Effector CD4-positive, alpha-beta T cell (primary cell): ENCODE measurements around the gene MACROD2.

Source experiments
- DNase-seq: peaks from one replicate; pipeline ENCODE4 v3.0.0-alpha.2; 2020

The MACROD2 gene

GRCh38 chr20:14341801-14342200, 346.5 kb downstream of the MACROD2 start:
- DNase-seq, result no peak

DNA sequence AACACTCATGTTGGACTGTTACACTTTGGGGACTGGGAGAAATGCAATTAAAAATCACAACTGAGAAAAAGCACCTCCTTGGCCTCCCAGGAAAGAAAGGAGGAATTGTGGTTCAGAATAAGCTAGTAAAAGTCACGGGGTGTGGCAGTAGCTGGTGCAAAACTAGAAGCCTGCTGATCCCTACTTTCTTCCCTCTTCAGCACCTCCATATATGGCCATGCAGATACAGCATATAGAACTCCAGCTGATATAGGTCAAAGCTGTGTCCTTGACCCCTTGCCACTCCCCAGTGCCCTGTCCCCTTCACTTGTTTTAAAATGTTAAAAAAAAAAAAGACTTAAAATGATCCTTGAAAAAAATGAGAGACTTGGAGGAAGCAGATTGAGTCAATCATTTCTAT, 347.6 kb downstream of the MACROD2 start:
- no peak for DNase-seq

DNA sequence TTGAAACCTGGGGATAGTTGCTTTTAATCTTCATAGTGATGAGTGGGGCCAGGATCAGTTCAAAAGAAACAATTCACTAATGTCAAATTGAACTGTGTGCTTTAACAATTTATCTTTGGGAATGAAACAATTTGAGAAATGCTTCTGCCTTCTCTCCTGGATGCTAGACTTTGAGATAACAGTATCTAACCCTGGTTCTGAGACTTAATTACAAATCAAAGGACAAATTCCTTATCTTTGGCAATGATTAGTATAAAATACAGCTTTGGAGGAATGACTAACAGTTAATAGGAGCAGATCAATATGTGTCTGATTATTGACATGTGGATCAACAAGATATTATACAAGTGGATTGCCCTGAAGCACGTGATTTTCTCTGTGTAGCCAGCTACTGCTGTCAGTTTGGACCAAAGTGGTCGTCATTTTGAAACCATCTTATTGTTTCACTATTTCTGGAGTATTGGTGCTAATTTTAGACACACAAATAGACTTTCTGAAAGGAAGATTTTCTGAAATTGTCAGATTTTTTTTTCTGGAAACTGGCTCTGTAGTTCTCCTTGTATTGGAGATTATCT, 348.3 kb downstream of the MACROD2 start:
- no peak for DNase-seq

GRCh38 chr20:14344746-14345145, 349.4 kb downstream of the MACROD2 start:
- no peak for DNase-seq

- no peak for DNase-seq
These were observed 360.5 kb downstream of the MACROD2 start for GRCh38 chr20:14355791-14356190.

DNA sequence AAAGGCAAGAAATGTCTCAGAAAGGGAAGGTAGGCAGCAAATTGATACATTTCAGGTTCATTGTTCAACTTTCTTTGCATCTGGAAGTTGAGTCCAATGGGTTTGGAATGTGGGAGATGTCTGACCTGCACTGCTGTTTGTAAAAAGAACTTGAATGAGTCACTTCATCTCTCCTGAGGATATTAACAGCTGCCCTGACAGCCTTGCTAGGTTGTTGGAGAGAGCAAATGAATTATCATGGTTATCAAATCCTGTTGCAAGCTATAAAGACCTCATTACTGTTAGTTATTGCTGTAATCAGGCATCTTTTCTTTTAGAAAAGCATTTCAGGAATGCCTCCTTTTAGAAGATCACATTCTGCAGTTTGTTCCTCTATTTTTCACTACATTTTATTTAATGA, 365.1 kb downstream of the MACROD2 start:
- DNase-seq, result no peak

DNA sequence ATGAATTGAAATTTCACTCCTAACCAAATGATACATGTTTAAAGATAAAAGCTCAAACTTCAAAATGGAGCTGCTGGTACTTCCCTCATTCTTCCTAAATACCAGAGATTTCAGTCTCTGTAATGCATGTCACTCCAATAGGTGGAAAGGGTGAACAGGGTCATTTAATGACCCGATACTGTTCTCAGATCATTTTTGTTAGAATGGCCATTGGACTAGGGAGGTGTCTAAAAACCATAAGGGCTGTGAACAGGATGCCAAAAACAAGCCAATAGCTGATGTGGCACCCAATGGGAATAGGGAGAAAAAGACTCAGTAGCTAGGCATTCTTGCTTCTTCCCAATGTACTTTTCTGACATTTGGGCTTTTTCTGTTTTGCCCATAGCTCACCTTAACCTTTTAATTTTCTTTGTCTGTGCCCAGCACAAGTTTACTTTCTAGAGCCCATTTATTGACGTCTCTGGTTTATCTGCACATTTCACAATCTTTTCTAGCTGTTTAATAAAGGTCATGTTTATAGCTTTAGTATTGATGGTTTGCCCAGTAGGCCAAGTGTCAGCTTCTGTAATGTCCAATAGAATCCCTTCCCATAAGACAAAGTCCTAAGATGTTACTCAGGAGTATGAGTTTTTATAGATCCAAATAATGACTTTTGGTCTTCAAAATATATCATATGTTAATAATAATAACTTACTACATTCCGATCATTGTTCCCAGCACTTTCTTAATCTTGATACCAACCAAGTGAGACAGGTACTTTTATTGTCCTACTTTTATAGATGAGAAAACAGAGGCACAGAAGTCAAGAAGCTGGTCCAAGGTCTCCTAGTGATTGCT, 366.4 kb downstream of the MACROD2 start:
- DNase-seq, result no peak

GRCh38 chr20:14374196-14374595, 378.9 kb downstream of the MACROD2 start:
- DNase-seq, result no peak

DNA sequence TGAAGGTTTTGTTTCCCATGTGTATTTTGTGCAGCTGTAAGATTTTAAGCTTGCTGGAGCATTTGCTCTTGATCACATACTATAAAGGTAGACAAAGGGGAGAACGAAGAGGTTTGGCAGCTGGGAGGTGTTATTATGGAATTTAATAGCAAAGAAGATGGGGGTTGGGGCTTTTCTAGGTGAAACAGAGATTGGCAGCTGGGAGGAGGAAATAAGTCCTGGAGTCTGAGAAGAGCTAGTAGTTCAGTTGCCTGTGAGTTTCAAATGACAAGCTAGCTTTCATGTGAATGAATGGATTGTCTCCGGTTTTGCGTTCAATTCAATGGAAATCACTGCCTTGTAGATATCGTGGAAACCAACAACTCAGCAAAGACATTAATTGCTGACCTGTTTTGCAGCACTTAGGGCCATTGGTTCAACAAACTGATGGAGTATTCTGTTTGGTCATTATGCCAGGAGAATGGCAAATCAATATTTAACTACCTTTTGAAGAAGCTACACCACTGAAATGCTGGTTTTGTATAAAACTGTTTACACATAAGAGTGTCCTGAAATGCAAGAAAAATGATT, 380.2 kb downstream of the MACROD2 start:
- DNase-seq, result no peak

DNA sequence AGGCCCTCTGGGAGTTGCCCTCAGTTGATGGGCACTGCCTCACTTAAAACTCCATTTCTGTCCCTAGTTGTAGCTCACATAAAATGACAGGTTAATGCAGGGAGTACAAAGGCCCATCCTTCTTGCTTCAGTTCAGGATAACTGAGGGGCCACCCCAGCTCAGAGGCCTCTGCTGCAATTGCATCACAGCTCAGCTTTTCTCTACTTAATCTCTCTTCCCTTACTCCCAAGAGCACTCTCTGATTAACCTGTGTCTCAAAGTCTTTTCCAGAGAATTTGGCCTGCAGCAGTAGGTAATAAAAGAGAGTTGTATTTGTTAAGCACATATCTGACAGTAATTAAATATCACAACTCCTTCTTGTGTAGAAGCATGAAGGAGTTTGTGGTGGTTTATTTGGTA, 383.0 kb downstream of the MACROD2 start:
- DNase-seq, result no peak

- DNase-seq, result no peak
These were observed 388.0 kb downstream of the MACROD2 start for GRCh38 chr20:14383335-14383734.

GRCh38 chr20:14384416-14385175, 389.3 kb downstream of the MACROD2 start:
- no peak for DNase-seq

DNA sequence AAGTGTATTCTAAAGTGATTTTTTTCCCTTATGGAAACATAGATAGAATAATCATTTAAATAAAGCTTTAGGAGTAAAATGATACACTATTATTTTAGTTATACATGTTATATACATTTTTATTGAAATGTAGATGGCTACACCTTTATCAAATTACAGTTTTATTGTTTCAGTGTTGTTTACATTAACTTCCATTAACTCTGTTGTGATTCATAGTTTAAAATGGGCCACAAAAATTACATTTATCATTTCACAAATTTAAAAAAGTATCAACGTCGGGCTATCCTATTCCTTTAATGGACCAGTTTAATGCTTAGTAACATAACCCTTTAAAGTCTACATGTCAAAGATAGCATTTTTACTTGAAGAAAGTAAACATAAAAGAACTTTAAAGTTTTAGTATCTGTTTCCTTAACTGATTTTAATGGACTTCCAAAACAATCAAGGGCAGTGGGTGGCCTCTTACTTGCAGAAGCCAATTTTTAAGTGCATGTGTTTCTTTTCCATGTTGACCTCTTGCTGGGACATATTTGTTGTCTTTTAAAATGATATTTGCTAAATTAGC, 389.9 kb downstream of the MACROD2 start:
- DNase-seq, result no peak

GRCh38 chr20:14386726-14387125, 391.4 kb downstream of the MACROD2 start:
- no peak for DNase-seq

DNA sequence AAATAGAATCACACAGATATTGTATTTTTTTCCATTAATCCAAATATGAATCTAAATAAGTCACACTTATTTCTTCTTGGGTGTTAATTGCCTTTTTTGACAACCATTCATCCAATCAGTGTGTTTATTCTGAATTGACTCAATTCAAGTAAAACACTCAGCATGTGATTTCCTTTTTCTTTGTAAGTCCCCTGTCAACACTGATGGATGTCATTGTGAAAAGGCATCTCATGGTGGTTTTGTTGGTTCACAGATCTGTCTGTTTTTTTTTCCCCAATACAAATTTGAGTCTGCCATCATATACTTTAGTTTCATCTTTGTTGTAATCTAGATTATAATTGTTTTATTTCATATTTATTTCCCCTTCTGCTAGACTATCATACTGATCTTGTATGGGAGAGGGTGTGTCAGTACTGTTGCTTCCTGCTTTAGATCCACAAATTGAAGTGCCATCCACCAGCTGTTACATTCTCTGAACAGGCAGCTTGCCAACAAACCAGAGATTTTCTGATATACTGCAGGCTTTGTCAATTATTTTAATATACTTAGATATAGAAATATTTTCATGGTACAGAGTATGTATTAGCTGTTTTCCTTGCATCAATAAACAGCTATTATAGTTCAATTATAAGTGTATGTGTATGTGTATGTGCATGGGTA, 406.3 kb downstream of the MACROD2 start:
- DNase-seq, result no peak

- no peak for DNase-seq
These were observed 409.2 kb downstream of the MACROD2 start for GRCh38 chr20:14404515-14404914.

GRCh38 chr20:14406495-14406894, 411.2 kb downstream of the MACROD2 start:
- no peak for DNase-seq

- DNase-seq, result no peak
These were observed 412.0 kb downstream of the MACROD2 start for GRCh38 chr20:14407336-14407735.

GRCh38 chr20:14410869-14411555, 415.7 kb downstream of the MACROD2 start:
- DNase-seq, result no peak

DNA sequence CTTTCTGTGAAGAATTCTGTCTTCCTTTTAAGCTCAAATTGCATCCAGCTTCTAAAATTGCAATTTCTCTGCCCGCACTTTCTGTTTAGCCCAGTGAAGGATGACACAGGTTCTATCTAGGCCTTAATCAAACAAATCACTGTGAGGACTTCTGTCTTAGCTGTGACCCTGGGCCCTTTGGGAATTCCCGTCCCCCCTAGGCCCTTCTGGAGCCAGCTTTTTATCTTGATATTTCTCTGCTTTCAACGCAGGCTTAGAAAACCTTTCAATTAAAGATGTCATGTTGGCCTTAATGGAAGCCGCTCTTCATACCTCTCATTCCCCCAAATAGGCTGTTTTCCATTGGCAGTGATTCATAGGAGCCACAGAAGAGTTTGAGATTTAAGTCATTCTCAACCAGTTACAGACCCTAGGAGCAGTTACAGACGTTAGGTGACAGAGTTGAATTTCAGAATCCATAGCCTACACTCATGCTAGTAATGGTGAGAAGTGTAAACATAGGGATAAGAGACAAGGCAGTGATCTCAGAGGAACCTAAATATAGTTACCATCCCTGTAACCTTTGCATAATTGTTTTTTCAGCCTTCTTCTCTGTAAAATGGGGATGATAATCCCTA, 416.9 kb downstream of the MACROD2 start:
- no peak for DNase-seq

- DNase-seq, result no peak
These were observed 418.5 kb downstream of the MACROD2 start for GRCh38 chr20:14413835-14414234.
